ENCODE data around the gene ETHE1. TPM values are rescaled to one million over a fixed set of nuclear protein-coding genes. Genes with fewer than 3 reads are reported as not detected.
A peak's percentile ranks its signal among the peaks of the same experiment; 100 is the strongest.
"Not testable (repeated sequence)": the region's sequence is repeated elsewhere in the genome, so short reads cannot be mapped to it uniquely, and the experiment has no call there.

The ETHE1 gene
- total RNA-seq, 2 experiments from 2014 or later: 41.5 to 44.8 TPM

DNA sequence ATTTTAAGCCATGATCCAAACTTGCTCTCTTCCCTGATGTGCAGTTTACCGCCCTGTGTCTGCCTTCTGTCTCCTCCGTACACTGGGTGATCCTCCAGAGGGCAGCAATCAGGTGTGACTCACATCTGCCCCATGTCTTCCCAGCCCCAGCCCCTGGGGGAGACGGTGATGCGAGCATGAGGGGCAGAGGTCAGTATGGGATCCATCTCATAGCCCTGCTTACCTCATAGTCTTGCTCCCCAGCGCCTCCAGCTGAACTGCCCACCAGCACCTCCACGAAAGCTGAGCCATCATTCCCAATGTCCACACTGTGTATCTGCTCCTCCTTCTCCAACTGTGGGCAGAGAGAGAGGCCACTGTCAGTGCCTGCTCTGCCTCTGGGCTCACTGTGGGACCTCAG, 33.7 kb upstream of the ETHE1 start:
- no peaks in the 10 kb centered on the region for H3K27me3 Mint-ChIP-seq
- H3K27ac Mint-ChIP-seq: peak overlapping the region; percentile 84
- peak; percentile 24 for DNase-seq
- no peak overlapping the region for H3K4me3 Mint-ChIP-seq
- peaks cover 38% of the 10 kb centered on the region for H3K36me3 Mint-ChIP-seq
- H3K9me3 Mint-ChIP-seq: peaks cover 3% of the 10 kb centered on the region
- H3K4me1 Mint-ChIP-seq: peaks cover 49% of the 10 kb centered on the region

DNA sequence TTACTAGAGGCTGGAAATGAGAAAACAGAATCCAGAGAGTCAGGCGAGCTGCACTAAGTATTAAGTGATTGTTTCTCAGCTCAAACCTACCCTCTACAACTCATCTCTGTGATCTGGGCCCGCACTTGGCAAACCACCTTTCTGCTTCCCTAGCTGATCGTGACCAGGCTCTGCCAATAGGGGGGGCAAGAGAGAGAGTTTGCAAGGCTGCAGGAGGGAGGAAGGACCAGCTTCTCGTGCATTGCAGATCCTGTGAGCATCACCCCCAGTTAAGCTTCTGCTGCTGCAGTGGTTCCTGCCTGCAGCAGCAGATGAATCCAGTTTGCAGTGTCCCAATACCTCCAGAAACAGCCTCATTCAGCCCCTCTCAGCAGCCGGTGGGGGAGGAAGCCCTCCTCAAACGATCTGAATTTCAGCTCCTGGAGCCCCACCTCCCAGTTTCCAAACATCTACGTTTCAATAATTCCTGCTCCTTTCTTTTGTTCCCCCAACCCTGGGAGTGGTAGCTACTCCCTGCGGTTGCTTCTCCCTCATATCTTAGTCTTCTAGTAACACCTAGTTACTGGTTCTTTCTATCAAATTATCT, 28.3 kb upstream of the ETHE1 start:
- H3K36me3 Mint-ChIP-seq: peaks cover 12% of the 10 kb centered on the region
- H3K4me1 Mint-ChIP-seq: peaks cover 12% of the 10 kb centered on the region
- H3K27me3 Mint-ChIP-seq: no peaks in the 10 kb centered on the region
- H3K9me3 Mint-ChIP-seq: no peaks in the 10 kb centered on the region
- DNase-seq: peak; percentile 74
- H3K27ac Mint-ChIP-seq: peak overlapping the region; percentile 38
- H3K4me3 Mint-ChIP-seq: no peak overlapping the region

- no peak overlapping the region for H3K27ac Mint-ChIP-seq
- DNase-seq: no peak
- no peaks in the 10 kb centered on the region for H3K9me3 Mint-ChIP-seq
- peaks cover 9% of the 10 kb centered on the region for H3K36me3 Mint-ChIP-seq
- peaks cover 11% of the 10 kb centered on the region for H3K4me1 Mint-ChIP-seq
- no peaks in the 10 kb centered on the region for H3K27me3 Mint-ChIP-seq
- H3K4me3 Mint-ChIP-seq: no peak overlapping the region
These were observed 27.4 kb upstream of the ETHE1 start for GRCh38 chr19:43554317-43554895.

GRCh38 chr19:43553656-43554055, 26.7 kb upstream of the ETHE1 start:
- Mint-ChIP-seq H3K27me3 (no peaks in the 10 kb centered on the region), H3K4me3 (no peak overlapping the region), H3K27ac (no peak overlapping the region), H3K36me3 (peaks cover 9% of the 10 kb centered on the region), H3K9me3 (no peaks in the 10 kb centered on the region), H3K4me1 (peaks cover 11% of the 10 kb centered on the region)
- DNase-seq: no peak

GRCh38 chr19:43552616-43553015, 25.6 kb upstream of the ETHE1 start:
- H3K9me3 Mint-ChIP-seq: no peaks in the 10 kb centered on the region
- H3K4me3 Mint-ChIP-seq: no peak overlapping the region
- peaks cover 11% of the 10 kb centered on the region for H3K4me1 Mint-ChIP-seq
- H3K27ac Mint-ChIP-seq: no peak overlapping the region
- H3K27me3 Mint-ChIP-seq: no peaks in the 10 kb centered on the region
- peaks cover 8% of the 10 kb centered on the region for H3K36me3 Mint-ChIP-seq
- no peak for DNase-seq

- H3K27ac Mint-ChIP-seq: no peak overlapping the region
- peaks cover 11% of the 10 kb centered on the region for H3K4me1 Mint-ChIP-seq
- no peak overlapping the region for H3K4me3 Mint-ChIP-seq
- no peaks in the 10 kb centered on the region for H3K27me3 Mint-ChIP-seq
- no peaks in the 10 kb centered on the region for H3K9me3 Mint-ChIP-seq
- DNase-seq: no peak
- peaks cover 8% of the 10 kb centered on the region for H3K36me3 Mint-ChIP-seq
These were observed 25.1 kb upstream of the ETHE1 start for GRCh38 chr19:43552198-43552450.

GRCh38 chr19:43551399-43552197, 24.6 kb upstream of the ETHE1 start:
- peaks cover 8% of the 10 kb centered on the region for H3K36me3 Mint-ChIP-seq
- H3K27ac Mint-ChIP-seq: no peak overlapping the region
- H3K27me3 Mint-ChIP-seq: no peaks in the 10 kb centered on the region
- H3K9me3 Mint-ChIP-seq: no peaks in the 10 kb centered on the region
- H3K4me3 Mint-ChIP-seq: no peak overlapping the region
- H3K4me1 Mint-ChIP-seq: peaks cover 11% of the 10 kb centered on the region
- DNase-seq: no peak

GRCh38 chr19:43548706-43549105, 21.7 kb upstream of the ETHE1 start:
- H3K27me3 Mint-ChIP-seq: no peaks in the 10 kb centered on the region
- H3K36me3 Mint-ChIP-seq: peaks cover 6% of the 10 kb centered on the region
- no peak for DNase-seq
- no peaks in the 10 kb centered on the region for H3K9me3 Mint-ChIP-seq
- no peak overlapping the region for H3K27ac Mint-ChIP-seq
- H3K4me3 Mint-ChIP-seq: no peak overlapping the region
- no peaks in the 10 kb centered on the region for H3K4me1 Mint-ChIP-seq

DNA sequence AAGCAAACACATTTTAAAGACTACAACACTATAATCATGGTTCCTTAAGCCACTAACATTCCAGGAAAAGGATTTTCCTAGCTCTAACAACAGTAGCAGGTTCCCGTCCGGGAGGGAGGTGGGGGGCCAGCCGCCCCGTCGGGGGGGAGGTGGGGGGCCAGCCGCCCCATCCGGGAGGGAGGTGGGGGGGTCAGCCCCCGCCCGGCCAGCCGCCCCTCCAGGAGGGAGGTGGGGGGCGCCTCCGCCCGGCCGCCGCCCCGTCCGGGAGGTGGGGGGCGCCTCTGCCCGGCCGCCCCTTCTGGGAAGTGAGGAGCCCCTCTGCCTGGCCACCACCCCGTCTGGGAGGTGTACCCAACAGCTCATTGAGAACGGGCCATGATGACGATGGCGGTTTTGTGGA, 20.9 kb upstream of the ETHE1 start:
- not testable (repeated sequence) for H3K4me1 Mint-ChIP-seq, H3K27me3 Mint-ChIP-seq, H3K9me3 Mint-ChIP-seq, H3K27ac Mint-ChIP-seq, H3K4me3 Mint-ChIP-seq, DNase-seq, H3K36me3 Mint-ChIP-seq

GRCh38 chr19:43546581-43546980, 19.6 kb upstream of the ETHE1 start:
- DNase-seq: no peak
- no peak overlapping the region for H3K27ac Mint-ChIP-seq
- H3K9me3 Mint-ChIP-seq: no peaks in the 10 kb centered on the region
- no peaks in the 10 kb centered on the region for H3K27me3 Mint-ChIP-seq
- H3K36me3 Mint-ChIP-seq: peaks cover 4% of the 10 kb centered on the region
- no peaks in the 10 kb centered on the region for H3K4me1 Mint-ChIP-seq
- no peak overlapping the region for H3K4me3 Mint-ChIP-seq

DNA sequence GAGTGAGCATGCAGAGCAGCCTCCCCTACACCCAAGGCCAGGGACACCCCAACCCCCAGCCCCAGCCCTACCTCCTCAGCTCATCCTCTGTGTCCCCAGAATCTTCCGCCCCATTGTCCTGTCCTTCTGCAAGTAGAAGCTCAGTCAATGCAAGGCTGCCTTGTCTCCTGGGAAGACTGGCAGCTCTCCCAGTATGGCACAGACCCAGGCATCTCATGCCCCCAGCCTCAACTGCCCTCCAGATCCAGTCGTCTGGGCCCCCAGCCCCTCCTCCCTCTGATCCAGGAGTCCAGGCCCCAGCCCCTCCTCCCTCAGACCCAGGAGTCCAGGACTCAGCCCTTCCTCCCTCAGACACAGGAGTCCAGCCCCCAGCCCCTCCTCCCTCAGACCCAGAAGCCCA, 19.0 kb upstream of the ETHE1 start:
- no peak overlapping the region for H3K27ac Mint-ChIP-seq
- H3K36me3 Mint-ChIP-seq: peaks cover 8% of the 10 kb centered on the region
- H3K27me3 Mint-ChIP-seq: no peaks in the 10 kb centered on the region
- DNase-seq: no peak
- H3K9me3 Mint-ChIP-seq: no peaks in the 10 kb centered on the region
- H3K4me1 Mint-ChIP-seq: no peaks in the 10 kb centered on the region
- H3K4me3 Mint-ChIP-seq: no peak overlapping the region

DNA sequence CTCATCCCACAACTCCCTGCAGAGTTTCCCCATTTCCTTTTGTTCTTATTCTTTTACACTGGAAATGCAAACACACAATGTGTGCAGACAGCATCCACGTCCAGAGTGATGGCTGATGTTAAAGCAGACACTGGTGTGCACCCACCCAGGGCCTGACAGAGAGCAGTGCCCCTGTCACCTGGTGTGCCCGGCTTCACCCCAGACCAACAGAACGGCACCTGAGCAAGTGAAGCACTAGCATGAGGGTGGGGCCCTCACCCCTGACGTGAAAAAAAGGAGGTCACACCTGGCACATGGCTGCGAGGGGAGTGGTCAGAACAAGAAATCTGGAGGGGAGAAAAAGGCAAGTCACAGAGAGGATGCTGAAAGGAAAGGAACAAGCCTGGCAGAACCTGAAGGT, 18.3 kb upstream of the ETHE1 start:
- DNase-seq: no peak
- no peaks in the 10 kb centered on the region for H3K4me1 Mint-ChIP-seq
- no peaks in the 10 kb centered on the region for H3K27me3 Mint-ChIP-seq
- H3K9me3 Mint-ChIP-seq: no peaks in the 10 kb centered on the region
- no peak overlapping the region for H3K27ac Mint-ChIP-seq
- H3K36me3 Mint-ChIP-seq: peaks cover 13% of the 10 kb centered on the region
- no peak overlapping the region for H3K4me3 Mint-ChIP-seq

DNA sequence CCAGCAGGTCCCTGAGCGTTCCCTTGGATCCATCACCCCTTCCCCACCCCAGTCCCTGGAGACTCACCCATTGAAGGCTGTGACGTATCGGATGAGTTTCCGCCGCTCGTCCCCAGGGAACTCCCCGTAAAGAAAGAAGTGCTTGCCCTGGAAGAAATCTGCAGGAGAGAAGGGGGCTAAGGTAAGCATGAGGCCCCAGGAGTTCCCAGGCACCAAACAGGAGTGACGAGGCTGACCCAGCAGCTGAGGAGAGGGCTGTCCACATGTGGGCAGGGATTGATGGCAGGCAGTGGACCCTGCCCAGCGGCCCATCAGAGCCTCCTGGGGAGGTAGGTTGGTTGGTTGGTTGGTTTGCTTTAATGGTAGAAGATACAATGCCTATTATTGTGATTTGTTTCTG, 17.1 kb upstream of the ETHE1 start:
- Mint-ChIP-seq H3K4me3 (no peak overlapping the region), H3K9me3 (peaks cover 3% of the 10 kb centered on the region), H3K27me3 (no peaks in the 10 kb centered on the region), H3K36me3 (peaks cover 25% of the 10 kb centered on the region), H3K4me1 (no peaks in the 10 kb centered on the region), H3K27ac (no peak overlapping the region)
- no peak for DNase-seq

- Mint-ChIP-seq H3K27me3 (no peaks in the 10 kb centered on the region), H3K9me3 (peaks cover 7% of the 10 kb centered on the region), H3K4me1 (no peaks in the 10 kb centered on the region), H3K4me3 (no peak overlapping the region), H3K27ac (no peak overlapping the region), H3K36me3 (peaks cover 39% of the 10 kb centered on the region)
- no peak for DNase-seq
These were observed 15.1 kb upstream of the ETHE1 start for GRCh38 chr19:43541920-43542650.

- Mint-ChIP-seq H3K36me3 (peaks cover 40% of the 10 kb centered on the region), H3K9me3 (peaks cover 7% of the 10 kb centered on the region), H3K4me1 (peaks cover under 1% of the 10 kb centered on the region), H3K4me3 (no peak overlapping the region), H3K27ac (no peak overlapping the region), H3K27me3 (no peaks in the 10 kb centered on the region)
- no peak for DNase-seq
These were observed 13.4 kb upstream of the ETHE1 start for GRCh38 chr19:43540381-43540780.
